Nephron (organoid): Measurements from ENCODE around the gene USF2.
"Not testable (repeated sequence)": the region's sequence is repeated elsewhere in the genome, so short reads cannot be mapped to it uniquely, and the experiment has no call there.

Source experiments
- H3K27ac Mint-ChIP-seq, 3 experiments: 2 replicates each; pipeline ENCODE4 v1.8.0; 2020; ENCODE audit warnings: mixed read lengths in 3 of 3, mild to moderate bottlenecking in 2 of 3, moderate library complexity in 1 of 3
- H3K27me3 Mint-ChIP-seq: 2 replicates; pipeline ENCODE4 v1.8.0; 2021; ENCODE audit warnings: low read depth, mild to moderate bottlenecking, moderate library complexity, mixed read lengths
- H3K36me3 Mint-ChIP-seq: 2 replicates; pipeline ENCODE4 v1.8.0; 2020; ENCODE audit warnings: low read depth, mixed read lengths
- H3K4me1 Mint-ChIP-seq: 2 replicates; pipeline ENCODE4 v1.8.0; 2020; ENCODE audit warnings: mixed read lengths
- H3K4me3 Mint-ChIP-seq, 3 experiments: 2 replicates each; pipeline ENCODE4 v1.8.0; 2020; ENCODE audit warnings: mild to moderate bottlenecking in 3 of 3, mixed read lengths in 3 of 3, moderate library complexity in 2 of 3
- H3K9me3 Mint-ChIP-seq: 2 replicates; pipeline ENCODE4 v1.8.0; 2020; ENCODE audit warnings: mixed read lengths
- CTCF ChIP-seq, 3 experiments: fragments of 200-600 bp; sonication (generic); IDR thresholded peaks; one replicate each; pipeline ENCODE4 v1.5.0; 2021; ENCODE audit warnings: antibody characterized with exemption in 3 of 3; ENCODE audit not compliant: unreplicated experiment in 3 of 3

Gene USF2

GRCh38 chr19:35285095-35285449 is 16.3 kb downstream of the USF2 start:
- Mint-ChIP-seq H3K9me3 (no peaks in the 10 kb centered on the region), H3K4me3 (no peak overlapping the region), H3K36me3 (no peaks in the 10 kb centered on the region), H3K4me1 (peaks cover 12% of the 10 kb centered on the region), H3K27ac (peak overlapping the region in 2 of 3 experiments; percentile 40 to 54), H3K27me3 (peaks cover 23% of the 10 kb centered on the region)
- TF ChIP-seq CTCF (IDR thresholded peaks at IDR 0.05; ENCODE audit: unreplicated experiment in 3 of 3), result no peak

- Mint-ChIP-seq H3K27me3 (peaks cover 24% of the 10 kb centered on the region), H3K27ac (peak overlapping the region in 1 of 3 experiments; percentile 40), H3K4me1 (peaks cover 12% of the 10 kb centered on the region)
- not testable (repeated sequence) for H3K36me3 Mint-ChIP-seq, H3K9me3 Mint-ChIP-seq, H3K4me3 Mint-ChIP-seq
Observed at GRCh38 chr19:35285465-35285864, 16.7 kb downstream of the USF2 start.

GRCh38 chr19:35286101-35286500 is 17.3 kb downstream of the USF2 start:
- H3K4me1 Mint-ChIP-seq, result peaks cover 12% of the 10 kb centered on the region
- not testable (repeated sequence) for H3K4me3 Mint-ChIP-seq, H3K36me3 Mint-ChIP-seq, H3K27ac Mint-ChIP-seq, H3K9me3 Mint-ChIP-seq
- peaks cover 29% of the 10 kb centered on the region for H3K27me3 Mint-ChIP-seq

- TF ChIP-seq CTCF (IDR thresholded peaks at IDR 0.05; ENCODE audit: unreplicated experiment in 3 of 3), result no peak
- no peak overlapping the region for H3K4me3 Mint-ChIP-seq
- no peaks in the 10 kb centered on the region for H3K36me3 Mint-ChIP-seq
- peaks cover 14% of the 10 kb centered on the region for H3K4me1 Mint-ChIP-seq
- no peaks in the 10 kb centered on the region for H3K9me3 Mint-ChIP-seq
- peaks cover 36% of the 10 kb centered on the region for H3K27me3 Mint-ChIP-seq
- H3K27ac Mint-ChIP-seq, result peak overlapping the region in 2 of 3 experiments; percentile 34 to 42
Observed at GRCh38 chr19:35287713-35288112, 19.0 kb downstream of the USF2 start.

GRCh38 chr19:35288331-35288730 is 19.6 kb downstream of the USF2 start:
- H3K9me3 Mint-ChIP-seq, result no peaks in the 10 kb centered on the region

GRCh38 chr19:35288906-35289305 is 20.1 kb downstream of the USF2 start:
- H3K27me3 Mint-ChIP-seq, result peaks cover 29% of the 10 kb centered on the region
- H3K27ac Mint-ChIP-seq, result peak overlapping the region in 1 of 3 experiments; percentile 22

More at GRCh38 chr19:35288331-35288730, 19.6 kb downstream of the USF2 start:
- peaks cover 31% of the 10 kb centered on the region for H3K27me3 Mint-ChIP-seq
- H3K27ac Mint-ChIP-seq, result peak overlapping the region in 1 of 3 experiments; percentile 44
- H3K4me3 Mint-ChIP-seq, result no peak overlapping the region
- no peak for TF ChIP-seq CTCF (IDR thresholded peaks at IDR 0.05; ENCODE audit: unreplicated experiment in 3 of 3)
- H3K36me3 Mint-ChIP-seq, result no peaks in the 10 kb centered on the region
- H3K4me1 Mint-ChIP-seq, result peaks cover 21% of the 10 kb centered on the region

More at GRCh38 chr19:35288906-35289305, 20.1 kb downstream of the USF2 start:
- Mint-ChIP-seq H3K4me1 (peaks cover 22% of the 10 kb centered on the region), H3K9me3 (no peaks in the 10 kb centered on the region), H3K36me3 (no peaks in the 10 kb centered on the region), H3K4me3 (no peak overlapping the region)
- TF ChIP-seq CTCF (IDR thresholded peaks at IDR 0.05; ENCODE audit: unreplicated experiment in 3 of 3), result no peak
